Gastrocnemius medialis (tissue), 4 donors: ENCODE data around the gene PTPRN2.

ENCODE experiments used
- CTCF ChIP-seq, 5 experiments: fragments of 450-650 bp in 3 of 5; fragments of 200-600 bp in 2 of 5; sonication (generic) in 2 of 5; IDR thresholded peaks in 4 of 5; conservative IDR thresholded peaks in 1 of 5; 1 replicate in 4 of 5; 2 replicates in 1 of 5; pipeline ENCODE4 v1.5.1; 2016 to 2019; ENCODE audit warnings: antibody characterized with exemption in 5 of 5, mild to moderate bottlenecking in 3 of 5, moderate library complexity in 3 of 5
- POLR2A ChIP-seq, 2 donors: fragments of 450-650 bp; IDR thresholded peaks; one replicate each; pipeline ENCODE4 v1.6.1; 2017; ENCODE audit warnings: antibody characterized with exemption in 2 of 2, mild to moderate bottlenecking in 2 of 2, moderate library complexity in 2 of 2

DNA sequence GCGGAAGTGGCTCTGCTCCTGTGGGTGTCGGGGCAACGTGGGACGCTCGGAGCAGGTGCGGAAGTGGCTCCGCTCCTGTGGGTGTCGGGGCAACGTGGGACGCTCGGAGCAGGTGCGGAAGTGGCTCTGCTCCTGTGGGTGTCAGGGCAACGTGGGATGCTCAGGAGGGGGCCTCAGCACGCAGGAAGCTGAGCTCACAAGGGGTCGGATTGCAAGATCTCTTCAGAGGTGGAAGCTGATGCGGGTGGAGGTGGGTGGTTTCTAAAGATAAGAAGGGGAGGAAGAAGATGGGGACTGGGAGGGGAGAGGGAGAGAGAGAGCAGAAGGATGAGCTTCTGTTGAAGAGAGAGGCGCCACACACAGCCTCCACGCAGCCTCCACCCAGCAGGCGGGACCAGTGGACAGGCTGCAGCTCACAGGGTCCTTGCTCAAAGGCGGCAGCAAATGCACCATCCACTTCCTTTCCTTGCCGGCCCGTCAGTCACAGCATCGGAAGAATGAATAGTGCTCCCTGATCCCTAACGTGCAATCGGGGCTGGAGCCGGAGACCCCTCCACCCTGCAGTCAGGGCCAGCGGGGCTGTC is 78.7 kb downstream of the PTPRN2 start:
- TF ChIP-seq POLR2A (IDR thresholded peaks at IDR 0.05), result no peak
- no peak for TF ChIP-seq CTCF (IDR thresholded peaks at IDR 0.05 in 4 of 5, conservative IDR thresholded peaks at IDR 0.05 in 1 of 5)
